Fibroblast of lung (primary cell): ENCODE data around the gene RASSF4. TPM values are rescaled to one million over a fixed set of nuclear protein-coding genes. Genes with fewer than 3 reads are reported as not detected.

Source experiments
- DNase-seq, 2 donors: peaks; one replicate each; pipeline versions ENCODE4 v3.0.0 to v3.0.0-alpha.2; 2010; ENCODE audit warnings: low read depth in 2 of 2
- H2AFZ ChIP-seq: 2 replicates; pipeline ENCODE4 v1.5.1; 2012; ENCODE audit warnings: low read length, control low read depth, inconsistent platforms
- H3K27ac ChIP-seq: 2 replicates; pipeline ENCODE4 v1.5.1; 2011; ENCODE audit warnings: low read length, control low read depth; ENCODE audit not compliant: insufficient read depth
- H3K27me3 ChIP-seq: 2 replicates; pipeline ENCODE4 v1.5.1; 2011; ENCODE audit warnings: mild to moderate bottlenecking, low read length; ENCODE audit not compliant: control insufficient read depth, insufficient read depth
- H3K36me3 ChIP-seq: 2 replicates; pipeline ENCODE4 v1.5.1; 2011; ENCODE audit warnings: low read length; ENCODE audit not compliant: control insufficient read depth, insufficient read depth
- H3K4me1 ChIP-seq: 2 replicates; pipeline ENCODE4 v1.5.1; 2011; ENCODE audit warnings: low read length; ENCODE audit not compliant: control insufficient read depth, insufficient read depth; ENCODE audit errors: extremely low read depth
- H3K4me2 ChIP-seq: 2 replicates; pipeline ENCODE4 v1.5.1; 2011; ENCODE audit warnings: low read length, control low read depth; ENCODE audit not compliant: insufficient read depth; ENCODE audit errors: extremely low read depth
- H3K4me3 ChIP-seq, 4 experiments: fragments of 200-600 bp in 1 of 4; sonication (generic) in 1 of 4; replicated peaks in 1 of 4; 2 replicates each; pipeline ENCODE4 v1.5.1; 2011 to 2016; ENCODE audit warnings: low read length in 4 of 4, low read depth in 3 of 4, mild to moderate bottlenecking in 3 of 4, control low read depth in 2 of 4, inconsistent platforms in 1 of 4, mixed read lengths in 1 of 4; ENCODE audit not compliant: insufficient read depth in 1 of 4; ENCODE audit errors: control extremely low read depth in 1 of 4
- H3K79me2 ChIP-seq: 2 replicates; pipeline ENCODE4 v1.5.1; 2012; ENCODE audit warnings: mild to moderate bottlenecking, low read length, inconsistent platforms; ENCODE audit not compliant: control insufficient read depth, insufficient read depth
- H3K9ac ChIP-seq: 2 replicates; pipeline ENCODE4 v1.5.1; 2011; ENCODE audit warnings: mild to moderate bottlenecking, low read length, control low read depth; ENCODE audit not compliant: insufficient read depth
- H3K9me3 ChIP-seq: 2 replicates; pipeline ENCODE4 v1.5.1; 2012; ENCODE audit warnings: low read depth, low read length; ENCODE audit not compliant: control insufficient read depth, insufficient read depth
- H4K20me1 ChIP-seq: 2 replicates; pipeline ENCODE4 v1.5.1; 2011; ENCODE audit warnings: low read length; ENCODE audit not compliant: control insufficient read depth, insufficient read depth; ENCODE audit errors: extremely low read depth
- CTCF ChIP-seq, 2 donors: IDR thresholded peaks in 1 of 2; conservative IDR thresholded peaks in 1 of 2; 1 replicate in 1 of 2; 2 replicates in 1 of 2; pipeline ENCODE4 v1.5.1; 2011 to 2012; ENCODE audit warnings: low read length in 2 of 2, control low read depth in 1 of 2, inconsistent platforms in 1 of 2, low read depth in 1 of 2, mild to moderate bottlenecking in 1 of 2
- EZH2 ChIP-seq: IDR thresholded peaks from 2 replicates; pipeline ENCODE4 v1.5.1; 2012; ENCODE audit warnings: low read length, control low read depth, mild to moderate bottlenecking; ENCODE audit errors: missing control alignments
- polyA plus RNA-seq, 2 donors: library from polyadenylated mRNA; depleted of rRNA in 1 of 2; stranded (reverse) in 1 of 2; unstranded in 1 of 2; fragments of >200 nt; gene quantifications; 2 replicates each; pipeline ENCODE4 v1.2.1, GENCODE V29; 2011 to 2012; ENCODE audit warnings: missing spikeins in 1 of 2
- total RNA-seq: library from RNA; depleted of rRNA; stranded (reverse); fragments of >200 nt; gene quantifications from 2 replicates; pipeline ENCODE4 v1.2.1, GENCODE V29; 2014

RASSF4 gene
- total and polyA plus RNA-seq, 2 donors (not counting 1 experiment from before 2014, with no cell fraction given) = 6.4 to 11.4 TPM

GRCh38 chr10:44922021-44922420, 37.6 kb upstream of the RASSF4 start:
- Histone ChIP-seq H3K79me2 (no peaks in the 10 kb centered on the region), H3K4me1 (no peaks in the 10 kb centered on the region), H3K4me3 (no peak overlapping the region), H3K27ac (no peak overlapping the region), H3K4me2 (no peak overlapping the region), H3K27me3 (peaks cover 7% of the 10 kb centered on the region), H2AFZ (no peak overlapping the region), H3K9me3 (no peaks in the 10 kb centered on the region), H3K9ac (no peak overlapping the region), H4K20me1 (no peaks in the 10 kb centered on the region), H3K36me3 (no peaks in the 10 kb centered on the region)
- TF ChIP-seq CTCF (conservative IDR thresholded peaks at IDR 0.05 in 1 of 2, IDR thresholded peaks at IDR 0.05 in 1 of 2; ENCODE audit: low read depth in 1 of 2, low read length in 2 of 2) = no peak
- TF ChIP-seq EZH2 = no peak
- DNase-seq = no peak

- no peaks in the 10 kb centered on the region for H3K4me1 ChIP-seq
- H3K36me3 ChIP-seq = no peaks in the 10 kb centered on the region
- no peak overlapping the region for H2AFZ ChIP-seq
- H3K27me3 ChIP-seq = peaks cover 7% of the 10 kb centered on the region
- no peaks in the 10 kb centered on the region for H3K79me2 ChIP-seq
- no peaks in the 10 kb centered on the region for H3K9me3 ChIP-seq
- TF ChIP-seq EZH2 = no peak
- no peak for TF ChIP-seq CTCF (conservative IDR thresholded peaks at IDR 0.05 in 1 of 2, IDR thresholded peaks at IDR 0.05 in 1 of 2; ENCODE audit: low read depth in 1 of 2, low read length in 2 of 2)
- H3K27ac ChIP-seq = no peak overlapping the region
- H4K20me1 ChIP-seq = no peaks in the 10 kb centered on the region
- no peak for DNase-seq
- no peak overlapping the region for H3K4me2 ChIP-seq
- no peak overlapping the region for H3K4me3 ChIP-seq
- H3K9ac ChIP-seq = no peak overlapping the region
These were observed 36.6 kb upstream of the RASSF4 start for GRCh38 chr10:44922796-44923545.

- no peak overlapping the region for H3K27ac ChIP-seq
- H3K4me2 ChIP-seq = no peak overlapping the region
- TF ChIP-seq EZH2 (no peak), CTCF (conservative IDR thresholded peaks at IDR 0.05 in 1 of 2, IDR thresholded peaks at IDR 0.05 in 1 of 2; ENCODE audit: low read depth in 1 of 2, low read length in 2 of 2) (no peak)
- no peak overlapping the region for H3K4me3 ChIP-seq
- peaks cover 7% of the 10 kb centered on the region for H3K27me3 ChIP-seq
- H3K9ac ChIP-seq = no peak overlapping the region
- no peak overlapping the region for H2AFZ ChIP-seq
- no peaks in the 10 kb centered on the region for H3K9me3 ChIP-seq
- no peaks in the 10 kb centered on the region for H3K36me3 ChIP-seq
- no peaks in the 10 kb centered on the region for H4K20me1 ChIP-seq
- no peak for DNase-seq
- no peaks in the 10 kb centered on the region for H3K79me2 ChIP-seq
- no peaks in the 10 kb centered on the region for H3K4me1 ChIP-seq
These were observed 36.0 kb upstream of the RASSF4 start for GRCh38 chr10:44923611-44924010.
